IMR-90 (cell line): ENCODE data around the gene SART1. TPM values are rescaled to one million over a fixed set of nuclear protein-coding genes. Genes with fewer than 3 reads are reported as not detected.

ENCODE experiments used
- ATAC-seq: fragments of 200-7000 bp; cut with Tn5 transposase; 2 replicates; pipeline ENCODE4 v1.9.1; 2020; ENCODE audit warnings: low read depth, mild to moderate bottlenecking, moderate library complexity
- BruUV-seq: library from RNA; stranded (reverse); fragments of 400-500 nt; replicated peaks from 2 replicates; lab custom pipeline; 2021; lab: Mats Ljungman, UMichigan
- CTCF ChIA-PET: fragments of 300-600 bp; formaldehyde crosslinking; extraction: SDS; loops from one replicate; lab custom pipeline; 2021; ENCODE audit warnings: antibody characterized with exemption; lab: Yijun Ruan, JAX
- POLR2A ChIA-PET: fragments of 300-600 bp; sonication (Branson Sonifier 250); formaldehyde crosslinking; loops from one replicate; lab custom pipeline; 2022; ENCODE audit warnings: antibody characterized with exemption; ENCODE audit not compliant: unreplicated experiment; lab: Charles Lee
- DNase-seq: peaks from one replicate; pipeline ENCODE4 v3.0.0; 2013
- H2AFZ ChIP-seq: replicated peaks from 2 replicates; pipeline ENCODE3; 2013; ENCODE audit warnings: low read length, mild to moderate bottlenecking; ENCODE audit not compliant: poor library complexity
- H2AK5ac ChIP-seq: 2 replicates; pipeline ENCODE4 v1.6.1; 2013; ENCODE audit warnings: low read depth, low read length, inconsistent platforms
- H2AK9ac ChIP-seq: replicated peaks from 2 replicates; pipeline ENCODE3; 2013; ENCODE audit warnings: mild to moderate bottlenecking, low read depth, low read length, moderate library complexity; ENCODE audit not compliant: poor library complexity
- H2BK120ac ChIP-seq: 2 replicates; pipeline ENCODE4 v1.6.1; 2013; ENCODE audit warnings: low read depth, low read length, inconsistent platforms
- H2BK15ac ChIP-seq: 3 replicates; pipeline ENCODE4 v1.6.1; 2013; ENCODE audit warnings: low read depth, low read length, inconsistent platforms
- H2BK20ac ChIP-seq: 2 replicates; pipeline ENCODE4 v1.6.1; 2013; ENCODE audit warnings: low read depth, mild to moderate bottlenecking, inconsistent platforms, low read length, moderate library complexity
- H2BK5ac ChIP-seq: 2 replicates; pipeline ENCODE4 v1.6.1; 2013; ENCODE audit warnings: mild to moderate bottlenecking, low read depth, low read length, inconsistent platforms; ENCODE audit not compliant: poor library complexity, severe bottlenecking
- H3K14ac ChIP-seq: replicated peaks from 2 replicates; pipeline ENCODE4 v1.6.1; 2013; ENCODE audit warnings: low read depth, low read length, inconsistent platforms
- H3K18ac ChIP-seq: 2 replicates; pipeline ENCODE4 v1.6.1; 2013; ENCODE audit warnings: low read depth, low read length, control low read depth
- H3K23ac ChIP-seq: 2 replicates; pipeline ENCODE4 v1.6.1; 2013; ENCODE audit warnings: low read depth, low read length, inconsistent platforms
- H3K27ac ChIP-seq: 2 replicates; pipeline ENCODE4 v1.5.1; 2013; ENCODE audit warnings: mild to moderate bottlenecking, control low read depth, low read length; ENCODE audit not compliant: insufficient read depth
- H3K27me3 ChIP-seq: 2 replicates; pipeline ENCODE4 v1.6.1; 2013; ENCODE audit warnings: low read length; ENCODE audit not compliant: control insufficient read depth, insufficient read depth
- H3K36me3 ChIP-seq: 2 replicates; pipeline ENCODE4 v1.6.1; 2013; ENCODE audit warnings: low read length, mixed read lengths; ENCODE audit not compliant: control insufficient read depth, insufficient read depth
- H3K4ac ChIP-seq: 2 replicates; pipeline ENCODE4 v1.6.1; 2013; ENCODE audit warnings: low read depth, low read length, inconsistent platforms
- H3K4me1 ChIP-seq: 2 replicates; pipeline ENCODE4 v1.6.1; 2013; ENCODE audit warnings: low read length, mixed read lengths; ENCODE audit not compliant: control insufficient read depth, insufficient read depth
- H3K4me2 ChIP-seq: 2 replicates; pipeline ENCODE4 v1.6.1; 2013; ENCODE audit warnings: low read depth, mild to moderate bottlenecking, control low read depth, low read length, moderate library complexity
- H3K4me3 ChIP-seq: 2 replicates; pipeline ENCODE4 v1.5.1; 2013; ENCODE audit warnings: low read depth, mild to moderate bottlenecking, control low read depth, low read length, moderate library complexity; ENCODE audit not compliant: insufficient read depth
- H3K56ac ChIP-seq: 2 replicates; pipeline ENCODE4 v1.6.1; 2013; ENCODE audit warnings: low read length, inconsistent platforms; ENCODE audit not compliant: insufficient read depth; ENCODE audit errors: extremely low read depth
- H3K79me1 ChIP-seq, 2 experiments: 2 replicates each; pipeline ENCODE4 v1.6.1; 2013; ENCODE audit warnings: low read length in 2 of 2, inconsistent platforms in 1 of 2, low read depth in 1 of 2
- H3K9ac ChIP-seq: 2 replicates; pipeline ENCODE4 v1.6.1; 2013; ENCODE audit warnings: low read depth, low read length, control low read depth
- H3K9me1 ChIP-seq: 2 replicates; pipeline ENCODE4 v1.6.1; 2013; ENCODE audit warnings: low read length, inconsistent platforms; ENCODE audit not compliant: insufficient read depth
- H3K9me3 ChIP-seq: 2 replicates; pipeline ENCODE4 v1.6.1; 2013; ENCODE audit warnings: low read length; ENCODE audit not compliant: control insufficient read depth, insufficient read depth
- H4K20me1 ChIP-seq: 2 replicates; pipeline ENCODE4 v1.6.1; 2013; ENCODE audit warnings: low read length, inconsistent platforms; ENCODE audit not compliant: insufficient read depth
- H4K5ac ChIP-seq: 2 replicates; pipeline ENCODE4 v1.6.1; 2013; ENCODE audit warnings: mild to moderate bottlenecking, low read depth, low read length, control low read depth
- H4K8ac ChIP-seq, 2 experiments: 2 replicates each; pipeline ENCODE4 v1.6.1; 2013; ENCODE audit warnings: low read depth in 2 of 2, low read length in 2 of 2, control low read depth in 1 of 2, inconsistent platforms in 1 of 2
- H4K91ac ChIP-seq: 2 replicates; pipeline ENCODE4 v1.6.1; 2013; ENCODE audit warnings: low read depth, low read length, inconsistent platforms; ENCODE audit not compliant: insufficient read depth
- BHLHE40 ChIP-seq: fragments of 150-350 bp; IDR thresholded peaks from 2 replicates; pipeline ENCODE4 v1.6.1; 2016; ENCODE audit warnings: mild to moderate bottlenecking, low read depth, low read length
- CEBPB ChIP-seq: IDR thresholded peaks from 2 replicates; pipeline ENCODE4 v1.6.1; 2012; ENCODE audit warnings: low read depth, low read length, improper control_type of control experiment
- CHD1 ChIP-seq: IDR thresholded peaks from 2 replicates; pipeline ENCODE4 v1.6.1; 2012; ENCODE audit warnings: low read depth, low read length, improper control_type of control experiment
- FOS ChIP-seq: fragments of 150-350 bp; IDR thresholded peaks from 2 replicates; pipeline ENCODE4 v1.6.1; 2016; ENCODE audit warnings: low read depth, low read length
- MAFK ChIP-seq: IDR thresholded peaks from 2 replicates; pipeline ENCODE4 v1.6.1; 2012; ENCODE audit warnings: low read depth, low read length, improper control_type of control experiment
- MXI1 ChIP-seq: IDR thresholded peaks from 2 replicates; pipeline ENCODE4 v1.6.1; 2012; ENCODE audit warnings: low read depth, mild to moderate bottlenecking, low read length, moderate library complexity, borderline replicate concordance
- NFE2L2 ChIP-seq: fragments of 150-350 bp; IDR thresholded peaks from 2 replicates; pipeline ENCODE4 v1.6.1; 2016; ENCODE audit warnings: low read depth, mild to moderate bottlenecking, low read length
- RAD21 ChIP-seq: IDR thresholded peaks from 2 replicates; pipeline ENCODE4 v1.6.1; 2012; ENCODE audit warnings: low read length, improper control_type of control experiment
- RCOR1 ChIP-seq: IDR thresholded peaks from 2 replicates; pipeline ENCODE4 v1.6.1; 2012; ENCODE audit warnings: mild to moderate bottlenecking, low read length, improper control_type of control experiment; ENCODE audit not compliant: insufficient replicate concordance
- RFX5 ChIP-seq: IDR thresholded peaks from 2 replicates; pipeline ENCODE4 v1.8.0; 2012; ENCODE audit warnings: low read depth, mild to moderate bottlenecking, low read length, moderate library complexity
- WGBS, 2 experiments: methylation state at CpG; one replicate each; pipeline versions ENCODE4 v1.1.5 to v1.1.7; 2013; ENCODE audit warnings: missing lambda C conversion rate in 2 of 2; ENCODE audit not compliant: insufficient read length in 1 of 2; ENCODE audit errors: extremely low coverage in 2 of 2; 5-methylcytosine and 5-hydroxymethylcytosine counted together
- dilution Hi-C: fragments of 300-500 bp; cut with HindIII; formaldehyde crosslinking; loops from one replicate; pipeline ENCODE4 v1.14.3; 2018; ENCODE audit warnings: low sequenced_read_pairs; ENCODE audit not compliant: unreplicated experiment
- in situ Hi-C: fragments of 300-500 bp; cut with MboI; formaldehyde crosslinking; loops from 3 replicates; pipeline ENCODE4 v1.14.3; 2019; ENCODE audit warnings: low sequenced_read_pairs, inconsistent platforms, mixed read lengths
- intact Hi-C: fragments of 100-400 bp; cut with micrococcal nuclease; formaldehyde crosslinking; loops from 2 replicates; pipeline ENCODE4 v1.10.0; 2022
- polyA plus RNA-seq, 3 experiments: library from polyadenylated mRNA; depleted of rRNA; stranded (reverse); fragments of >200 nt; gene quantifications; 2 replicates each; pipeline ENCODE4 v1.2.3, GENCODE V29; 2012; ENCODE audit warnings: low replicate concordance in 1 of 3
- total RNA-seq: library from RNA; depleted of rRNA; stranded (reverse); fragments of >200 nt; gene quantifications from 2 replicates; pipeline ENCODE4 v1.2.3, GENCODE V29; 2012

SART1 gene
- total and polyA plus RNA-seq, 2 of the 4 experiments (the other 2 are of a cell fraction) = 25.5 to 43.5 TPM

DNA sequence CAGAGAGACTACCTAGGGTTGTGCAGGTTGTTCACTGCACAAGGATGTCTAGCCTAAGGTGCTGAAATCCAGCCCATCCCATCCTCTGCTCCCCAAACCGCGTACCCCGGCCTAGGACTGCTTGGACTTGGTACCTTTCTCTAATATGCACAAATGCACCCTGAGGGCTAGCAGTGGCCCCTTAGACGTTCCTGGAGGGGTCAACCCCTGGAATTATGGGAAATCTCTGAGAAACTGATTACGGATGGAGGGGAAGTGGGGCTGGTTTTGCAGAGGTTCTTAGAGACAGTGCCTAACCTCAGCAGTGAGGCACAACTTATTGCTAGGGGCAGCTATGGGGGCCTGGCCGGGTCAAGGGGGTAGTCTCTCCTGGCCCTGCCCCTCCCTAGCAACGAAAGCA, 45.1 kb upstream of the SART1 start:
- H2AK9ac ChIP-seq = peak overlapping the region; percentile 99
- H2AFZ ChIP-seq = peak overlapping the region; percentile 71
- intact Hi-C loops = loop anchor here (5.0 kb wide), 1 partner anchor 46 kb away; the partner anchor contains the start of gene SART1
- peak overlapping the region; percentile 64 for H4K5ac ChIP-seq
- peak overlapping the region; percentile 95 for H3K14ac ChIP-seq
- CTCF ChIA-PET = interaction anchor here (1.0 kb wide), 1 partner anchor 26 kb away, joined by 9 read pairs; the partner anchor contains the start of gene CCDC85B
- peak overlapping the region; percentile 99 for H2AK5ac ChIP-seq
- H3K27ac ChIP-seq = peak overlapping the region; percentile 82
- peak overlapping the region; percentile 68 for H3K9ac ChIP-seq
- ATAC-seq = no peak
- WGBS, 2 experiments = no CpG with 5 or more reads among the region's 7 CpGs
- no peaks in the 10 kb centered on the region for H3K9me3 ChIP-seq
- H3K79me1 ChIP-seq = peaks cover 11 to 70% of the 10 kb centered on the region in 2 experiments; a peak in 3 of 4 replicates
- H2BK120ac ChIP-seq = peak overlapping the region; percentile 100
- peak overlapping the region; percentile 10; the same call in 1 of the 2 replicates for H3K4me3 ChIP-seq
- H3K18ac ChIP-seq = peak overlapping the region; percentile 88
- peak overlapping the region; percentile 97 for H3K23ac ChIP-seq
- peak overlapping the region; percentile 96 for H3K4me2 ChIP-seq
- H2BK20ac ChIP-seq = peak overlapping the region; percentile 92
- H2BK15ac ChIP-seq = peak overlapping the region; percentile 56; the same call in 2 of the 3 replicates
- DNase-seq = no peak
- in situ Hi-C loops = no loop called here
- H3K27me3 ChIP-seq = no peaks in the 10 kb centered on the region
- H3K36me3 ChIP-seq = peaks cover 19% of the 10 kb centered on the region
- no peak for TF ChIP-seq MAFK
- TF ChIP-seq FOS = no peak
- TF ChIP-seq NFE2L2 = no peak
- no peak for TF ChIP-seq CHD1
- TF ChIP-seq CEBPB = no peak
- TF ChIP-seq RCOR1 = no peak
- no peak for TF ChIP-seq BHLHE40
- TF ChIP-seq MXI1 = no peak
- no peak for TF ChIP-seq RAD21
- no peak for TF ChIP-seq RFX5
- peak overlapping the region; percentile 97 for H4K91ac ChIP-seq
- peak overlapping the region; percentile 96 for H2BK5ac ChIP-seq
- H3K4ac ChIP-seq = peak overlapping the region; percentile 98
- POLR2A ChIA-PET = interaction anchor here (1.0 to 2.4 kb wide), 3 partner anchors 14 to 26 kb away, joined by 4 to 20 read pairs (median 17); partner anchors contain the start of genes CCDC85B, FIBP and FOSL1
- peaks cover 58% of the 10 kb centered on the region for H3K4me1 ChIP-seq
- peaks cover 39% of the 10 kb centered on the region for H3K9me1 ChIP-seq
- dilution Hi-C loops = no loop called here
- H3K56ac ChIP-seq = peak overlapping the region; percentile 90
- BruUV-seq = TSS peak; percentile 62
- peaks cover 11% of the 10 kb centered on the region for H4K20me1 ChIP-seq
- H4K8ac ChIP-seq = peak overlapping the region; percentile 64 to 97
